IMR-90 (cell line): Measurements from ENCODE around the gene FIS1. TPM values are rescaled to one million over a fixed set of nuclear protein-coding genes. Genes with fewer than 3 reads are reported as not detected.
"Not testable (repeated sequence)": the region's sequence is repeated elsewhere in the genome, so short reads cannot be mapped to it uniquely, and the experiment has no call there.

Experiments used
- ATAC-seq: fragments of 200-7000 bp; cut with Tn5 transposase; 2 replicates; pipeline ENCODE4 v1.9.1; 2020; ENCODE audit warnings: low read depth, mild to moderate bottlenecking, moderate library complexity
- BruUV-seq: library from RNA; stranded (reverse); fragments of 400-500 nt; replicated peaks from 2 replicates; lab custom pipeline; 2021; lab: Mats Ljungman, UMichigan
- CTCF ChIA-PET: fragments of 300-600 bp; formaldehyde crosslinking; extraction: SDS; loops from one replicate; lab custom pipeline; 2021; ENCODE audit warnings: antibody characterized with exemption; lab: Yijun Ruan, JAX
- POLR2A ChIA-PET: fragments of 300-600 bp; sonication (Branson Sonifier 250); formaldehyde crosslinking; loops from one replicate; lab custom pipeline; 2022; ENCODE audit warnings: antibody characterized with exemption; ENCODE audit not compliant: unreplicated experiment; lab: Charles Lee
- DNase-seq: peaks from one replicate; pipeline ENCODE4 v3.0.0; 2013
- H2AFZ ChIP-seq: replicated peaks from 2 replicates; pipeline ENCODE3; 2013; ENCODE audit warnings: low read length, mild to moderate bottlenecking; ENCODE audit not compliant: poor library complexity
- H2AK5ac ChIP-seq: 2 replicates; pipeline ENCODE4 v1.6.1; 2013; ENCODE audit warnings: low read depth, low read length, inconsistent platforms
- H2AK9ac ChIP-seq: replicated peaks from 2 replicates; pipeline ENCODE3; 2013; ENCODE audit warnings: mild to moderate bottlenecking, low read depth, low read length, moderate library complexity; ENCODE audit not compliant: poor library complexity
- H2BK120ac ChIP-seq: 2 replicates; pipeline ENCODE4 v1.6.1; 2013; ENCODE audit warnings: low read depth, low read length, inconsistent platforms
- H2BK15ac ChIP-seq: 3 replicates; pipeline ENCODE4 v1.6.1; 2013; ENCODE audit warnings: low read depth, low read length, inconsistent platforms
- H2BK20ac ChIP-seq: 2 replicates; pipeline ENCODE4 v1.6.1; 2013; ENCODE audit warnings: low read depth, mild to moderate bottlenecking, inconsistent platforms, low read length, moderate library complexity
- H2BK5ac ChIP-seq: 2 replicates; pipeline ENCODE4 v1.6.1; 2013; ENCODE audit warnings: mild to moderate bottlenecking, low read depth, low read length, inconsistent platforms; ENCODE audit not compliant: poor library complexity, severe bottlenecking
- H3K14ac ChIP-seq: replicated peaks from 2 replicates; pipeline ENCODE4 v1.6.1; 2013; ENCODE audit warnings: low read depth, low read length, inconsistent platforms
- H3K18ac ChIP-seq: 2 replicates; pipeline ENCODE4 v1.6.1; 2013; ENCODE audit warnings: low read depth, low read length, control low read depth
- H3K23ac ChIP-seq: 2 replicates; pipeline ENCODE4 v1.6.1; 2013; ENCODE audit warnings: low read depth, low read length, inconsistent platforms
- H3K27ac ChIP-seq: 2 replicates; pipeline ENCODE4 v1.5.1; 2013; ENCODE audit warnings: mild to moderate bottlenecking, control low read depth, low read length; ENCODE audit not compliant: insufficient read depth
- H3K27me3 ChIP-seq: 2 replicates; pipeline ENCODE4 v1.6.1; 2013; ENCODE audit warnings: low read length; ENCODE audit not compliant: control insufficient read depth, insufficient read depth
- H3K36me3 ChIP-seq: 2 replicates; pipeline ENCODE4 v1.6.1; 2013; ENCODE audit warnings: low read length, mixed read lengths; ENCODE audit not compliant: control insufficient read depth, insufficient read depth
- H3K4ac ChIP-seq: 2 replicates; pipeline ENCODE4 v1.6.1; 2013; ENCODE audit warnings: low read depth, low read length, inconsistent platforms
- H3K4me1 ChIP-seq: 2 replicates; pipeline ENCODE4 v1.6.1; 2013; ENCODE audit warnings: low read length, mixed read lengths; ENCODE audit not compliant: control insufficient read depth, insufficient read depth
- H3K4me2 ChIP-seq: 2 replicates; pipeline ENCODE4 v1.6.1; 2013; ENCODE audit warnings: low read depth, mild to moderate bottlenecking, control low read depth, low read length, moderate library complexity
- H3K4me3 ChIP-seq: 2 replicates; pipeline ENCODE4 v1.5.1; 2013; ENCODE audit warnings: low read depth, mild to moderate bottlenecking, control low read depth, low read length, moderate library complexity; ENCODE audit not compliant: insufficient read depth
- H3K56ac ChIP-seq: 2 replicates; pipeline ENCODE4 v1.6.1; 2013; ENCODE audit warnings: low read length, inconsistent platforms; ENCODE audit not compliant: insufficient read depth; ENCODE audit errors: extremely low read depth
- H3K79me1 ChIP-seq, 2 experiments: 2 replicates each; pipeline ENCODE4 v1.6.1; 2013; ENCODE audit warnings: low read length in 2 of 2, inconsistent platforms in 1 of 2, low read depth in 1 of 2
- H3K9ac ChIP-seq: 2 replicates; pipeline ENCODE4 v1.6.1; 2013; ENCODE audit warnings: low read depth, low read length, control low read depth
- H3K9me1 ChIP-seq: 2 replicates; pipeline ENCODE4 v1.6.1; 2013; ENCODE audit warnings: low read length, inconsistent platforms; ENCODE audit not compliant: insufficient read depth
- H3K9me3 ChIP-seq: 2 replicates; pipeline ENCODE4 v1.6.1; 2013; ENCODE audit warnings: low read length; ENCODE audit not compliant: control insufficient read depth, insufficient read depth
- H4K20me1 ChIP-seq: 2 replicates; pipeline ENCODE4 v1.6.1; 2013; ENCODE audit warnings: low read length, inconsistent platforms; ENCODE audit not compliant: insufficient read depth
- H4K5ac ChIP-seq: 2 replicates; pipeline ENCODE4 v1.6.1; 2013; ENCODE audit warnings: mild to moderate bottlenecking, low read depth, low read length, control low read depth
- H4K8ac ChIP-seq, 2 experiments: 2 replicates each; pipeline ENCODE4 v1.6.1; 2013; ENCODE audit warnings: low read depth in 2 of 2, low read length in 2 of 2, control low read depth in 1 of 2, inconsistent platforms in 1 of 2
- H4K91ac ChIP-seq: 2 replicates; pipeline ENCODE4 v1.6.1; 2013; ENCODE audit warnings: low read depth, low read length, inconsistent platforms; ENCODE audit not compliant: insufficient read depth
- WGBS, 2 experiments: methylation state at CpG; one replicate each; pipeline versions ENCODE4 v1.1.5 to v1.1.7; 2013; ENCODE audit warnings: missing lambda C conversion rate in 2 of 2; ENCODE audit not compliant: insufficient read length in 1 of 2; ENCODE audit errors: extremely low coverage in 2 of 2; 5-methylcytosine and 5-hydroxymethylcytosine counted together
- dilution Hi-C: fragments of 300-500 bp; cut with HindIII; formaldehyde crosslinking; loops from one replicate; pipeline ENCODE4 v1.14.3; 2018; ENCODE audit warnings: low sequenced_read_pairs; ENCODE audit not compliant: unreplicated experiment
- in situ Hi-C: fragments of 300-500 bp; cut with MboI; formaldehyde crosslinking; loops from 3 replicates; pipeline ENCODE4 v1.14.3; 2019; ENCODE audit warnings: low sequenced_read_pairs, inconsistent platforms, mixed read lengths
- intact Hi-C: fragments of 100-400 bp; cut with micrococcal nuclease; formaldehyde crosslinking; loops from 2 replicates; pipeline ENCODE4 v1.10.0; 2022
- polyA plus RNA-seq, 3 experiments: library from polyadenylated mRNA; depleted of rRNA; stranded (reverse); fragments of >200 nt; gene quantifications; 2 replicates each; pipeline ENCODE4 v1.2.3, GENCODE V29; 2012; ENCODE audit warnings: low replicate concordance in 1 of 3
- total RNA-seq: library from RNA; depleted of rRNA; stranded (reverse); fragments of >200 nt; gene quantifications from 2 replicates; pipeline ENCODE4 v1.2.3, GENCODE V29; 2012

The FIS1 gene
- total and polyA plus RNA-seq, 2 of the 4 experiments (the other 2 are of a cell fraction) = 293 to 489 TPM

DNA sequence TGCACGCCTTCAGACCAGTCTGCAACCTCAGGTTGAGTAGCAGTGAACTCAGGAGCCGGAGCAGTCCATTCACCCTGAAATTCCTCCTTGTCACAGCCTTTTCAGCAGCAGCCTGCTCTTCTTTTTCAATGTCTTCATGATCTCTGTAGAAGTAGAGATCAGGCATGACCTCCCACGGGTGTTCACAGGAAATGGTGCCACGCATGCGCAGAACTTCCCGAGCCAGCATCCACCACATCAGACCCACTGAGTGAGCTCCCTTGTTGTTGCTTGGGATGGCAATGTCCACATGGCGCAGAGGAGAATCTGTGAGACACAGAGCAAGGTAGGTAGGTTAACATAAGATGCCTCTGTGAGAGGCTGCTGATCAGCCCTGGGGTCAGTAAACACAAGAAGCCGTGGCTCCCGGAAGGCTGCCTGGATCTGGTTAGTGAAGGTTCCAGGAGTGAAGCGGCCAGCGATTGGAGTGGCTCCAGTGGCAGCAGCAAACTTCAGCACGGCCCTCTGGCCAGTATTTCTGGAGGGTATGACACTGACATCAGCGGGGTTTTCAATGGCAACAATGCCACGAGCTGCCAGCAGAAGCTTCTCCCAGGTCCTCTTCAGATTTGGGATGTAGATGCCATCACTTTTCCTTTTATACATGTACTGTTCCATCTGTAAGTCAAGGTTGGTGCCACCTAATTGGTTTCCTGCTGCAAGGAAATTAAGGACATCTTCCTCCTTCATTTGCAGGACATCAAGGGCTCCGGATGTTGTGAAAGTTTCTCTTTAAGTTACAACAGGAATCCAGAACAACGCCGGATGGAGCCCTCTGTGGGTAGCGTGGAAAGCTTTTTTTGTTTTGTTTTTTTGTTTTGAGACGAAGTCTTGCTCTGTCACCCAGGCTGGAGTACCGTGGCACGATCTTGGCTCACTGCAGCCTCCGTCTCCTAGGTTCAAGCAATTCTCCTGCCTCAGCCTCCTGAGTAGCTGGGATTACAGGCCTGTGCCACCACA lies 40.8 kb downstream of the FIS1 start:
- H3K4me2 ChIP-seq, DNase-seq, H3K4ac ChIP-seq, in situ Hi-C loops, H3K23ac ChIP-seq, H3K79me1 ChIP-seq, H3K9me1 ChIP-seq, H2AK9ac ChIP-seq, H2BK15ac ChIP-seq, H2AK5ac ChIP-seq, CTCF ChIA-PET, H3K4me3 ChIP-seq, H2BK120ac ChIP-seq, H4K20me1 ChIP-seq, dilution Hi-C loops, H3K9me3 ChIP-seq, H3K18ac ChIP-seq, H3K27ac ChIP-seq, H2BK20ac ChIP-seq, H3K4me1 ChIP-seq, intact Hi-C loops, H3K9ac ChIP-seq, ATAC-seq, H2BK5ac ChIP-seq, H3K14ac ChIP-seq, H3K56ac ChIP-seq, H4K8ac ChIP-seq, BruUV-seq, H4K91ac ChIP-seq, H2AFZ ChIP-seq, H4K5ac ChIP-seq: not testable (repeated sequence)
- WGBS, 2 experiments = 64% methylated on average over 5 of the region's 22 CpGs; no CpG with 5 or more reads in 1 of the 2 experiments
- POLR2A ChIA-PET = interaction anchor here (0.5 kb wide), 1 partner anchor 313 kb away, joined by 3 read pairs; no protein-coding TSS in a partner anchor
- Histone ChIP-seq H3K36me3 (peaks cover 20% of the 10 kb centered on the region), H3K27me3 (peaks cover 37% of the 10 kb centered on the region)
